Dermis blood vessel endothelial cell (primary cell): ENCODE results near the gene ARMC12. TPM values are rescaled to one million over a fixed set of nuclear protein-coding genes. Genes with fewer than 3 reads are reported as not detected.
A peak's percentile ranks its signal among the peaks of the same experiment; 100 is the strongest.
"Not testable (repeated sequence)": the region's sequence is repeated elsewhere in the genome, so short reads cannot be mapped to it uniquely, and the experiment has no call there.

Experiments used
- DNase-seq: peaks from one replicate; pipeline ENCODE4 v3.0.0; 2010
- total RNA-seq: library from RNA; depleted of rRNA; stranded (reverse); fragments of >200 nt; gene quantifications from 2 replicates; pipeline ENCODE4 v1.2.3, GENCODE V29; 2014

The ARMC12 gene, protein sequence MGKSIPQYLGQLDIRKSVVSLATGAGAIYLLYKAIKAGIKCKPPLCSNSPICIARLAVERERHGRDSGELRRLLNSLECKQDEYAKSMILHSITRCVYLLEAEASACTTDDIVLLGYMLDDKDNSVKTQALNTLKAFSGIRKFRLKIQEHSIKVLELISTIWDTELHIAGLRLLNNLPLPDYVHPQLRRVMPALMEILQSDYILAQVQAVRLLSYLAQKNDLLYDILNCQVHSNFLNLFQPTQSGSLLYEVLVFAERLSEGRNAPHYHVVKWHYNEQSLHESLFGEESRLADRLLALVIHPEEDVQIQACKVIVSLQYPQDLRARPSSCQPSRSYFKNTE
- 0.34 and 0.37 TPM in 2 replicates for total RNA-seq

DNA sequence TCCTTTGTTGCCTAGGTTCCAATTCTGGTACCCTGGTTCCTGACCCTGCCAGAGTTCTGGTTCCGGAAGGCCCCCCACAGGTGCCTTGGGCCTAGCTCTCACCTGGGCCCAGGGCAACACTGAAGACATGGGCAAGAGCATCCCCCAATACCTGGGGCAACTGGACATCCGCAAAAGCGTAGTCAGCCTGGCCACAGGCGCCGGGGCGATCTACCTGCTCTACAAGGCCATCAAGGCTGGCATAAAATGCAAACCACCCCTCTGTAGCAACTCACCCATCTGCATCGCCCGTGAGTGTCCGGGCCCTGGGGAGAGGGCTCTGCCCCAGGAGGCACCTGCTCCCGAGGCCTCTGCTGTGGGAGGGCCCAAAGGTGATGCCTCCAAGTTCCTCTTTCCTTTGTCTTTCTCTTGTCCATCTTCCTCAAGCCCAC lies at the start of gene ARMC12:
Gene ARMC12 (plus strand): TSS at position 51 of the 431 bp plus-strand sequence. CDS start 77 bp downstream, at position 128.
- DNase-seq: no peak

DNA sequence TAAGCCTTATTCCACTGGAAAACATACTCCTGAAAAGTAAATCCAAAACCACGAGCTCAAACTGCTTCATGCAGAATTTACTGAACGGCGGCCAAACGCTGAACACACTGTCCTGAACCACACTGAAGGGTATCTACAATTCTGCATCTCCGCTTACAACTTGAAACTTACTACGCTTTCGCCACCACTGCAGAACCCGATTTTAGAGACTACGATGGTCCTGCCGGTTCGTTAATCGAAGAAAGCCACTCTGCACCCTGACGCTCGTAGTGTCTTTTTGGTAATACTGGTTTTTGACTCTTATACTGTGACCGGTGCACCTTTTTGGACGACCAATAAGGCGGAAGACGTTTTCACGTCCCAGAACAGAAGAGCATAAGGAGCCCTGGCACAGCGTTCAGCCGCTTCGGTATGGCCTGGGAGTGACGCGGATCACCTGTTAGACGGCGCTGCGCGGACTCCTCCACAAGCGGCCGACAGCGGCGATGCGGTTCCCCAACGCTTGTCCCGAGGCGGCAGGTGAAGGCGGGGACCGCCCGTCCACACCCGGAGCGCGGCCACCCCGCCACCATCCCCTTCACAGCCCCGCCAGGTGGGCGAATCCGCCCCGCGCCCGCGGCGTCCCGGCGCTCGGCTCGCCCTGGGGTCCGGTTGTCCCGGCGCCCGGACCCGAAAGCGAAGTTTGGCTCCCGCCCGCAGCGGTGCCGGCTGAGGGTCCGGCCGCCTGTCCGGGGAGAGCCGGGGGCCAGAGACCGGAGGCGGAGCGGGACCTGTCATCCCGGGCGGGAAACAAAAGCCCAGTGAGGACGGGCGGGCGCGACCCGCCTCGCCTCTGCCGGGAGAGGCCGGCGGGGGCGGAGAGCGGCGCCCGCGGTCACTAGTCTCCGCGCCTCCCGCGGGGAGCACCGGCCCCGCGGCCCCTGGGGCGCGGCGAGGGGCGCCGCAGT lies 48.9 kb upstream of the ARMC12 start:
- DNase-seq: peak; percentile 71

- peak; percentile 94 for DNase-seq
These were observed 48.1 kb upstream of the ARMC12 start, which contains the start of gene FKBP5 for GRCh38 chr6:35688605-35689322. TSS of gene FKBP5 (minus strand) at chr6:35688915. CDS start at chr6:35642824, 46,091 bp downstream.

DNA sequence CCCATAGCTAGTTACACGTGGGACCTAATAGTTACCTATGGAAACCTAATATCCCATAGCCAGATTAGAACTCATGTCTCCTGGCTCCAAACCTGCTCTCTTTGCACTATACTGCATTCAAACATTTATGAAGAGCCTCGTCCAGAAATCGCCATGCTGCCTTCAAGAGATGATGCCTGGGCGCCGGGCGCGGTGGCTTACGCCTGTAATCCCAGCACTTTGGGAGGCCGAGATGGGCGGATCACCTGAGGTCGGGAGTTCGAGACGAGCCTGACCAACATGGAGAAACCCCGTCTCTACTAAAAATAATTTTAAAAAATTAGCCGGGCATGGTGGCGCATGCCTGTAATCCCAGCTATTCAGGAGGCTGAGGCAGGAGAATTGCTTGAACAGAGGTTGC lies 46.8 kb upstream of the ARMC12 start:
- DNase-seq: not testable (repeated sequence)

DNA sequence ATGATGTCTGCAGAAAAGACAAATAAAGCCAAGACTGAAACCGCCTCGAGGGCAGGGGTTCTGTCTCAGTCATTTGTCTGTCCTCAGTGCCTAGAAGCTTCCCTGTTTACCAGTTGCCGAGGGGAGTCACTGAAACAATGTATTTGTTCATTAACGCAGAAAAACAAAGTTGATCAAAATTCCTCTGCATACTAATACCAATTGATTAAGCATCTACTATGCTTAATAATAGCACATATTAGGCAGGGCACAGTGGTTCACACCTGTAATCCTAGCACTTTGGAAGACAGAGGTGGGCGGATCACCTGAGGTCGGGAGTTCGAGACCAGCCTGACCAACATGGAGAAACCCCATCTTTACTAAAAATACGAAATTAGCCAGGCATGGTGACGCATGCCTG lies 46.3 kb upstream of the ARMC12 start:
- no peak for DNase-seq

GRCh38 chr6:35691027-35691824 lies 45.6 kb upstream of the ARMC12 start:
- no peak for DNase-seq

- no peak for DNase-seq
These were observed 42.4 kb upstream of the ARMC12 start for GRCh38 chr6:35694462-35694861.

- not testable (repeated sequence) for DNase-seq
These were observed 38.4 kb upstream of the ARMC12 start for GRCh38 chr6:35698430-35698829.

GRCh38 chr6:35698858-35699257 lies 38.0 kb upstream of the ARMC12 start:
- no peak for DNase-seq

DNA sequence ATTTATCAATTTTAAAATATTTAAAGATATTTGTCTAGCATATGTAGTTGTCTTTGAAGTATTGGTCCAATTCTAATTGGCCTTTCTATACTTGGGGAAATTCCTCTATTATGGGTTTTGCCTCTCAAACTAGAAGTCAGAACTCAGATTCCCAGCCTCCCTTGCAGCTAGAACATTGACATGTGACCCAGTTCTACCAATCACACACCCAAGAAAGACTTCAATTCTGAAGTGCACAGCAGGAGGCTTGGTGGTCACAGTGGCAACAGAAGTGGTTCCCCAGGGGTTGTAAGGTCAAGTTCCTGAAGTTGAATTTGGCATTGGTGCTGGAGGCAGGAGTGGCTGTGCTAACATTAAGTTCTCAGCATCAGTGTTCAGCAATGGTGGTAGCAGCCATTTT lies 33.3 kb upstream of the ARMC12 start:
- DNase-seq: no peak

DNA sequence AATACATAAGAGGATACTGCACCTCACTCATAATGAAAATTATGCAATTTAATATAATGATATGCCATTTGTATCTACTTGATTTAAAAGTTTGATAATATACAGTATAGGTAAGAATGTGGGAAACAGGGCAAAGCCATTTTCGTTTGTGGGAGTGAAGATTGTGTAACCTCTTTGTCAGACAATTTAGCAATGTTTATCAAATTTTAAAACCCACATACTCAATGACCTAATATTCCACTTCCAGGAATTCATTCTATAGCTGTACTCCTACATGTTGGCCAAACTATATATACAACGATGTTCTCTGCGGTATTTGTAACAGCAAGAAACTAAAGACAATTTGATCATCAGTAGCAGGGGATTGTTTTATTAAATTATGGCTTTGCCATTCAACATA lies 30.4 kb upstream of the ARMC12 start:
- no peak for DNase-seq

GRCh38 chr6:35707714-35708407 lies 29.0 kb upstream of the ARMC12 start:
- DNase-seq: no peak

DNA sequence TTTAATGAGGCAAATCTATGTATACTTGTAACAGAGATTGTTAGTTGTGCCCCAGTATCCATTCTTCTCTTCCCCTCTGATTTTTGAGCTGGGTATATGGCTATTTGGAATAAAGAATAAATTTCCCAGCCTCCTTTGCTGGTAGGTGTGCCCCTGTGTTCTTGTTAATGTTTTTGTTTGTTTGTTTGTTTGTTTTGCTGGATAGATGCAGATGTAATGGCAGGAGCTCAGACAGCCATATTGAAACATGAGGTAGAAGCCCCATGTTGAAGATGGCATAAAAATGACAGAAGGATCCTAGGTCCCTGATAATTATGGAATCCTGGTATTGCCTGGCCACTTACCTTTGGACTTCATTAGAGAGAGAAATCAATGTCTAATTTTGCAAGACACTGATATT lies 28.2 kb upstream of the ARMC12 start:
- DNase-seq: no peak

DNA sequence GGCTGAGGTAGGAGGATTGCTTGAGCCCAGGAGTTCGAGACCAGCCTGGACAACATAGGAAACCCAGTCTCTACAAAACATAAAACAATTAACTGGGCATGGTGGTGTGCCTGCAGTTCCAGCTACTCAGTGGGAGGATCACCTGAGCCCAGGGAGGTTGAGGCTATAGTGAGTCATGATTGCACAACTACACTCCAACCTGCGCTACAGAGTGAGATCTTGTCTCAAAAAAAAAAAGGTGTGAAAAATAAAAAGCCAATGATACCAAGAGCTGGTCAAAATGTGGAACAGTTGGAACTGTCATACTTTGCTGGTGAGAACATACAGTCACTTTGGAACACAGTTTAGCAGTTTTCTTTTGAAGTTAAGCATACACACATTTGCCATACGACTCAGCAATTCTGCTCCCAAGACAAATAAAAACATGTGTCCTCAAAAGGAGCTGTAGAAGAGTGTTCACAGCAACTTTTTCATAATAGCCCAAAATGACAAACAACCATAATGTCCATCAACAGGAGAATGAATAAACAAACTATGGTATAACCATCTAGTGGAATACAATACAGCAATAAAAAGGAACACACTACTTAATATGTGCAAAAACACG lies 26.5 kb upstream of the ARMC12 start:
- no peak for DNase-seq

GRCh38 chr6:35711731-35712130 lies 25.1 kb upstream of the ARMC12 start:
- DNase-seq: no peak

DNA sequence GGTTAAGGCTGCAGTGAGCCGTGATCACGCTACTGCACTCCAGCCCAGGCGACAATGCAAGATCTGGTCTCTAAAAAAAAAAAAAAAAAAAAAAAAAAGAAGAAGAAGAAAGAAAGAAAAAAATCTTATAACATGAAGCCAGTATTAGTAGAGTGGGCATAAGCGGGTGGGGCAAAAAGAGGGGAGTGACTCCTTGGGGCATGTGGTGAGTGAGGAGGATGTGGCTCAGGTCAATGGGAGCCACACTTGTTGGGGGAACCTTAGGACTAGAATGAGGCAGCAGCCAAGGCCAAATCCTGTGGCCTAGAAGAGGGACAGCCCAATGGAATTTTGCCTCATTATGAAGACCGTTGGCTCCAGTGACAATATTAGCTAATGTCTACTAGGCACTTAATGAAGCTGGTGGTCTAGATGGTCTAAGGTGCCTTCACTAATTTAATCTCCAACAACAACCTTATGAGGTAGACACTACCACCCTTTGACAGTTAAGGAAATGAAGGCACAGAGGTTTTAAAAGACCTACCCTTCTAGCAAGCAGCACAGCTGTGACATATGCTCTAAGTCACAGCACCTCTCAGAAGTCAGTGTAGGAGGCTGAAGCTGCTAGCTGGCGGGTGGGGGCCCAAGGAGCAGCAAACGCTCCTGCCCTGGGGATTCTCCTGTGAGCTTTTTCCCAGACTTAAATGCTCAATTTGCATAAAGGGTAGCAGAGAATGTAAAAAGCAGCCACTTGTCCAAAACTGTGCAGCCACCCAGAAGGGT lies 23.6 kb upstream of the ARMC12 start:
- no peak for DNase-seq

- no peak for DNase-seq
These were observed 20.0 kb upstream of the ARMC12 start for GRCh38 chr6:35716798-35717197.

DNA sequence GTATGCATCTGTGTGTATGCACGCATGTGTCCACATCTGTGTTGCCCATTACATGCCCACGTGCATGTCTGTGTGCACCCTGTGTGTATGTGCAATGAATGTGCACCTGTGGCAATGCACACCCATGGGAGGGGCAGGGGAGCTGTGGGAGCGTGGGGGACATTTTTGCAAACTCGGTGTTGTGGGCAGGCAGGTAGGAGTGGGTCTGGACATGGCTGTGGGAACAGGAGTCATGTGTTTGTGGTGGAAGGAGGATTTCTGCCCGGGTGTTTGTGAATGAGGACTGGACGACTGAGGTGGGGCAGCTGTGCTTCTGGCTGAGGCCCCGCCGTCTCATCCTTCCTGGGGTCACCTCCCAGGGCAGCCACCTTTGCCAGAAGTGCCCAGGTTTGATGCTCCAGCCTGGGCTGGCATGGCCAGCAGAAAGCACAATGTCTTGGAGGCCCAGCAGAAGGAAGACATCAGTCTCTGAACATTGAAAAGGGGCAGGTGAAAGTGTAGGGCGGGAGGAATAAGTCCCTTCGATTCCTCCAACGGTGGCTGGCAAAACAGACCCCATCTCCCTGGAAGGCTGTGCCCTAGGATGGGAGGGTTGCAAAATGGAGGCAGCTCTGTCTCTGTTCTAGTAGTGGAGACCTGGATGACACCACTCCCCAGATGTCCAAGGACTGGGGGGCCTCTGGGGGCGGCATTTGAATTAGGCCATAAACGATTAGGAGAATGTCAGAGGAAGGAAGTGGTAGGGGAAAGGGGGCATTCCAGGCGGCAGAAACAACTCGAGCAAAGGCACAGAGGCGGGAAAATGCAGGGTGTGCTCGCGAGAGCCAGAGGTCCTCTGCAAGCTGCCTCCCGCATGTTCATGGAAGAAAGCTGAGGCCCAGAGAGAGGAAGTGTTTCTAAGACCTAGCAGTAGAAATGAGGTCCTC lies 19.1 kb upstream of the ARMC12 start:
- no peak for DNase-seq

GRCh38 chr6:35718375-35718736 lies 18.5 kb upstream of the ARMC12 start:
- no peak for DNase-seq
